Glutamatergic neuron (in vitro differentiated cells): Measurements from ENCODE around the gene CAMK2B. TPM values are rescaled to one million over a fixed set of nuclear protein-coding genes. Genes with fewer than 3 reads are reported as not detected.

ENCODE experiments used
- DNase-seq: peaks from one replicate; pipeline ENCODE4 v3.0.0; 2022
- H3K27ac Mint-ChIP-seq: one replicate; pipeline ENCODE4 v1.8.0; 2020; ENCODE audit warnings: mild to moderate bottlenecking, mixed read lengths, inconsistent platforms; ENCODE audit not compliant: unreplicated experiment
- H3K27me3 Mint-ChIP-seq: one replicate; pipeline ENCODE4 v1.8.0; 2020; ENCODE audit warnings: mild to moderate bottlenecking, moderate library complexity, mixed read lengths, inconsistent platforms; ENCODE audit not compliant: unreplicated experiment
- H3K36me3 Mint-ChIP-seq: one replicate; pipeline ENCODE4 v1.8.0; 2020; ENCODE audit warnings: mild to moderate bottlenecking, mixed read lengths, inconsistent platforms; ENCODE audit not compliant: unreplicated experiment
- H3K4me1 Mint-ChIP-seq: one replicate; pipeline ENCODE4 v1.8.0; 2020; ENCODE audit warnings: mild to moderate bottlenecking, low read depth, mixed read lengths, inconsistent platforms; ENCODE audit not compliant: unreplicated experiment
- H3K4me3 Mint-ChIP-seq: one replicate; pipeline ENCODE4 v1.8.0; 2020; ENCODE audit warnings: mild to moderate bottlenecking, mixed read lengths, inconsistent platforms; ENCODE audit not compliant: unreplicated experiment
- H3K9me3 Mint-ChIP-seq: one replicate; pipeline ENCODE4 v1.8.0; 2020; ENCODE audit warnings: mild to moderate bottlenecking, moderate library complexity, mixed read lengths, inconsistent platforms; ENCODE audit not compliant: unreplicated experiment
- total RNA-seq: library from RNA; stranded (reverse); fragmentation: NEBNext Ultra II Directional; extraction: Animal tissue kit (Norgen Biotek cat#: 25700); gene quantifications from one replicate; pipeline ENCODE4 v1.2.1, GENCODE V29; 2021; ENCODE audit not compliant: unreplicated experiment
- TF ChIP-seq, protein P1 (sequence below): fragments of 200-600 bp; sonication (generic); IDR thresholded peaks from one replicate; pipeline ENCODE4 v1.5.0; 2021; ENCODE audit not compliant: partially characterized antibody, unreplicated experiment

The CAMK2B gene
- total RNA-seq, 1 donor from 2014 or later: 55.1 TPM

- Mint-ChIP-seq H3K9me3 (peaks cover 4% of the 10 kb centered on the region), H3K4me3 (no peak overlapping the region), H3K27me3 (peaks cover 2% of the 10 kb centered on the region), H3K36me3 (peaks cover 28% of the 10 kb centered on the region), H3K4me1 (peaks cover 4% of the 10 kb centered on the region), H3K27ac (no peak overlapping the region)
- no peak for DNase-seq
- TF ChIP-seq, protein P1, sequence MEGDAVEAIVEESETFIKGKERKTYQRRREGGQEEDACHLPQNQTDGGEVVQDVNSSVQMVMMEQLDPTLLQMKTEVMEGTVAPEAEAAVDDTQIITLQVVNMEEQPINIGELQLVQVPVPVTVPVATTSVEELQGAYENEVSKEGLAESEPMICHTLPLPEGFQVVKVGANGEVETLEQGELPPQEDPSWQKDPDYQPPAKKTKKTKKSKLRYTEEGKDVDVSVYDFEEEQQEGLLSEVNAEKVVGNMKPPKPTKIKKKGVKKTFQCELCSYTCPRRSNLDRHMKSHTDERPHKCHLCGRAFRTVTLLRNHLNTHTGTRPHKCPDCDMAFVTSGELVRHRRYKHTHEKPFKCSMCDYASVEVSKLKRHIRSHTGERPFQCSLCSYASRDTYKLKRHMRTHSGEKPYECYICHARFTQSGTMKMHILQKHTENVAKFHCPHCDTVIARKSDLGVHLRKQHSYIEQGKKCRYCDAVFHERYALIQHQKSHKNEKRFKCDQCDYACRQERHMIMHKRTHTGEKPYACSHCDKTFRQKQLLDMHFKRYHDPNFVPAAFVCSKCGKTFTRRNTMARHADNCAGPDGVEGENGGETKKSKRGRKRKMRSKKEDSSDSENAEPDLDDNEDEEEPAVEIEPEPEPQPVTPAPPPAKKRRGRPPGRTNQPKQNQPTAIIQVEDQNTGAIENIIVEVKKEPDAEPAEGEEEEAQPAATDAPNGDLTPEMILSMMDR: no peak
These were observed 43.5 kb upstream of the CAMK2B start for GRCh38 chr7:44368885-44369284.

DNA sequence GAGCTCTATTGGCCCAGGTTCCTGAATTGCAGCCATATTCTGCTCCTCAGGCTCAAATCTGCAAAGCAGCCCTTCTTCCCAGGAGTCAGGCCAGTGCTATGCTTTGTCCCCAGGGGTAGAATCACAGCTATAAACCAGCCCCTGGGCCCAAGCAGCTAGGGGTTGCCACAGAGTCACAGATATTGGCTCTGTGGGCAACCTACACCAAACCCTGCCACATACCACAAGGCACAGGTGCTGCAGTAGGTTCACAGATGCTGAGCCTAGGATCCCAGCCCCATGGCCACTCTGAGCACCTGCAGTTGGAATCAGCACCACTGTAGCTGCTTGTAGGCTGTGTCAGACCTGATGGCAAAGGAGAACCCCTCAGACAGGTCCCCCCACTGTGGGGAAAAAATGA lies 43.1 kb upstream of the CAMK2B start:
- H3K27me3 Mint-ChIP-seq: peaks cover 2% of the 10 kb centered on the region
- DNase-seq: no peak
- H3K36me3 Mint-ChIP-seq: peaks cover 28% of the 10 kb centered on the region
- peaks cover 4% of the 10 kb centered on the region for H3K9me3 Mint-ChIP-seq
- H3K4me1 Mint-ChIP-seq: peaks cover 4% of the 10 kb centered on the region
- TF ChIP-seq, protein P1: no peak
- no peak overlapping the region for H3K4me3 Mint-ChIP-seq
- no peak overlapping the region for H3K27ac Mint-ChIP-seq

- Mint-ChIP-seq H3K27me3 (no peaks in the 10 kb centered on the region), H3K9me3 (peaks cover 4% of the 10 kb centered on the region), H3K27ac (no peak overlapping the region), H3K4me3 (no peak overlapping the region), H3K4me1 (peaks cover 4% of the 10 kb centered on the region), H3K36me3 (peaks cover 31% of the 10 kb centered on the region)
- TF ChIP-seq, protein P1: no peak
- DNase-seq: no peak
These were observed 42.2 kb upstream of the CAMK2B start for GRCh38 chr7:44367475-44368043.

- H3K27ac Mint-ChIP-seq: no peak overlapping the region
- DNase-seq: no peak
- H3K4me1 Mint-ChIP-seq: peaks cover 4% of the 10 kb centered on the region
- no peaks in the 10 kb centered on the region for H3K27me3 Mint-ChIP-seq
- no peak overlapping the region for H3K4me3 Mint-ChIP-seq
- TF ChIP-seq, protein P1: no peak
- peaks cover 4% of the 10 kb centered on the region for H3K9me3 Mint-ChIP-seq
- H3K36me3 Mint-ChIP-seq: peaks cover 34% of the 10 kb centered on the region
These were observed 41.6 kb upstream of the CAMK2B start for GRCh38 chr7:44366986-44367385.

DNA sequence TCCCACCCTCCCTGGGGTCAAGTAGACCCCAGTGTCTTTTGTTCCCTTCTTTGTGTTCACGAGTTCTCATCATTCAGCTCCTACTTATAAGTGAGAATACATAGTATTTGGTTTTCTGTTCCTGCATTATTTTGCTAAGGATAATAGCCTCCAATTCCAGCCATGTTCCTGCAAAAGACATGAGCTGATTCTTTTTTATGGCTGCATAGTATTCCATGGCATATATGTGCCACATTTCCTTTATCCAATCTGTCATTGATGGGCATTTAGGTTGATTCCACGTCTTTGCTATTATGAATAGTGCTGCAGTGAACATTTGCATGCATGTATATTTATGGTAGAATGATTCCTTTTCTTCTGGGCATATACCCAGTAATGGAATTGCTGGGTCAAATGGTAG lies 28.3 kb upstream of the CAMK2B start:
- no peak overlapping the region for H3K27ac Mint-ChIP-seq
- no peak overlapping the region for H3K4me3 Mint-ChIP-seq
- no peak for DNase-seq
- H3K4me1 Mint-ChIP-seq: no peaks in the 10 kb centered on the region
- H3K27me3 Mint-ChIP-seq: peaks cover 7% of the 10 kb centered on the region
- TF ChIP-seq, protein P1: no peak
- peaks cover 5% of the 10 kb centered on the region for H3K9me3 Mint-ChIP-seq
- H3K36me3 Mint-ChIP-seq: peaks cover 32% of the 10 kb centered on the region
